K562 (cell line): Measurements from ENCODE around the gene KLHL18. TPM values are rescaled to one million over a fixed set of nuclear protein-coding genes. Genes with fewer than 3 reads are reported as not detected.
A peak's percentile ranks its signal among the peaks of the same experiment; 100 is the strongest.

Experiments
- BRD4 ChIP-seq: fragments of 200-600 bp; sonication (generic); IDR thresholded peaks from 2 replicates; pipeline ENCODE4 v1.6.1; 2017; ENCODE audit warnings: inconsistent platforms
- CCAR2 ChIP-seq: fragments of 200-400 bp; formaldehyde crosslinking; IDR thresholded peaks from 2 replicates; pipeline ENCODE4 v1.6.1; 2017; ENCODE audit warnings: mild to moderate bottlenecking, low read depth, low read length
- CEBPB ChIP-seq: fragments of 450-650 bp; IDR thresholded peaks from 2 replicates; pipeline ENCODE4 v1.6.1; 2016; ENCODE audit warnings: missing genetic modification characterization, missing compliant biosample characterization
- CEBPZ ChIP-seq: fragments of 150-350 bp; IDR thresholded peaks from 2 replicates; pipeline ENCODE4 v1.6.1; 2014; ENCODE audit warnings: low read depth, mild to moderate bottlenecking, low read length, borderline replicate concordance
- CTBP1 ChIP-seq: fragments of 450-650 bp; IDR thresholded peaks from 2 replicates; pipeline ENCODE4 v1.6.1; 2016; ENCODE audit warnings: borderline replicate concordance
- FOXP1 ChIP-seq: sonication (generic); formaldehyde crosslinking; IDR thresholded peaks from 2 replicates; pipeline ENCODE4 v1.8.0; 2022; ENCODE audit warnings: mild to moderate bottlenecking, missing genetic modification reagents
- ILF3 ChIP-seq: fragments of 450-650 bp; IDR thresholded peaks from 2 replicates; pipeline ENCODE4 v1.6.1; 2018; ENCODE audit warnings: antibody characterized with exemption, mild to moderate bottlenecking, moderate library complexity, borderline replicate concordance
- NFE2L1 ChIP-seq: fragments of 450-650 bp; IDR thresholded peaks from 2 replicates; pipeline ENCODE4 v1.6.1; 2016; ENCODE audit warnings: missing genetic modification characterization, low read depth, mild to moderate bottlenecking, missing compliant biosample characterization, moderate library complexity, borderline replicate concordance
- PATZ1 ChIP-seq: fragments of 250-450 bp; sonication (Bioruptor Pico); IDR thresholded peaks from 2 replicates; pipeline ENCODE4 v1.5.0; 2020; ENCODE audit warnings: mild to moderate bottlenecking, borderline replicate concordance
- PCBP2 ChIP-seq: fragments of 200-400 bp; formaldehyde crosslinking; IDR thresholded peaks from 2 replicates; pipeline ENCODE4 v1.6.1; 2018; ENCODE audit warnings: low read length, low read depth, mild to moderate bottlenecking, moderate library complexity; ENCODE audit not compliant: poor library complexity, severe bottlenecking
- PHB2 ChIP-seq: fragments of 450-650 bp; IDR thresholded peaks from 2 replicates; pipeline ENCODE4 v1.6.1; 2017; ENCODE audit warnings: low read depth
- POU5F1 ChIP-seq: fragments of 150-350 bp; IDR thresholded peaks from 2 replicates; pipeline ENCODE4 v1.6.1; 2014; ENCODE audit warnings: borderline replicate concordance, low read length, low read depth, mild to moderate bottlenecking; ENCODE audit not compliant: partially characterized antibody
- SMAD2 ChIP-seq: fragments of 150-350 bp; IDR thresholded peaks from 2 replicates; pipeline ENCODE4 v1.6.1; 2014; ENCODE audit warnings: low read depth, mild to moderate bottlenecking, low read length
- SRSF3 ChIP-seq: fragments of 200-400 bp; formaldehyde crosslinking; IDR thresholded peaks from 2 replicates; pipeline ENCODE4 v1.6.1; 2016; ENCODE audit warnings: mild to moderate bottlenecking, low read length, moderate library complexity; ENCODE audit not compliant: insufficient read depth
- TRIM25 ChIP-seq: fragments of 450-650 bp; IDR thresholded peaks from 2 replicates; pipeline ENCODE4 v1.7.0; 2016; ENCODE audit warnings: borderline replicate concordance
- ZC3H8 ChIP-seq: fragments of 450-650 bp; IDR thresholded peaks from 2 replicates; pipeline ENCODE4 v1.6.1; 2017
- ZNF134 ChIP-seq: fragments of 250-450 bp; sonication (Bioruptor Pico); conservative IDR thresholded peaks from 2 replicates; pipeline ENCODE4 v1.4.0; 2020
- ZNF395 ChIP-seq: fragments of 200-800 bp; sonication (Bioruptor generic); IDR thresholded peaks from 2 replicates; pipeline ENCODE4 v1.6.1; 2017; ENCODE audit warnings: missing genetic modification characterization, missing compliant biosample characterization
- polyA plus RNA-seq, 8 experiments: library from polyadenylated mRNA; depleted of rRNA in 4 of 8; stranded (reverse) in 5 of 8; unstranded in 3 of 8; fragments of >200 nt; fragmentation: Nextera tagmentation in 2 of 8; fragmentation: Illumina TruSeq in 1 of 8; extraction: Ambion mirVana in 2 of 8; extraction: Trizol in 1 of 8; gene quantifications; 2 replicates each; pipeline versions ENCODE4 v1.2.1 to v1.2.3, GENCODE V29; 2011 to 2014; ENCODE audit warnings: inconsistent platforms in 1 of 8, missing spikeins in 1 of 8
- total RNA-seq, 7 experiments: library from RNA; depleted of rRNA in 6 of 7; stranded (reverse); fragments of >200 nt in 6 of 7; fragmentation: Illumina TruSeq in 2 of 7; extraction: Trizol in 2 of 7; gene quantifications; 2 replicates each; pipeline versions ENCODE4 v1.2.1 to v1.2.3, GENCODE V29; 2011 to 2021; ENCODE audit warnings: low replicate concordance in 1 of 7

The KLHL18 gene
- total and polyA plus RNA-seq, 9 of the 15 experiments (the other 6 are each of a cell fraction or from before 2014, with no cell fraction given): 26.7 to 97.5 (median 48.7) TPM

DNA sequence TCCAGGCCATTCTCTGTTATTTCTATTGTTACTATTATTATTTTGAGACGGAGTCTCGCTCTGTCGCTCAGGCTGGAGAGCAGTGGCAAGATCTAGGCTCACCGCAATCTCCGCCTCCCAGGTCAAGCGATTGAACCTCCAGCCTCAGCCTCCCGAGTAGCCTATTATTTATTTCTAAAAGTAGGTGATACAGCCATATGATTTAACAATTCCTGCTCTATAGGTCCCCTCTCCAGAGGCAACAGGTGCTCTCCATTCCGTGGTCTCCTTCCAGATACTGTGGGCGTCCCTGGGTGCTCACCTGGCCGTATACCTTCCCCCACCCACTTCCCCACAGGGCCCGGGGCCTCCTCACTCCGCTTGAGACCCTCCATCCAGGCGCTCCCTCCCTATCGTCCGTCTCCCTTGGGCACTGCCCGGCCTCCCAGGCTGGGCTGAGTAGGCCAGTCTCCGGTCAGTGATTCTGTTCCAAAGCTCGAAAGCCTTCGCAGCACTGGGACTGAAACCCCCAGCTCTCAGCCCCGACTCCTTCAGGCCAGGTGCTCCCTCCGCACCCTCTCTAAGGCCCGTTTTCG, 97.4 kb downstream of the KLHL18 start (continued):
- no peak for TF ChIP-seq PHB2
- no peak for TF ChIP-seq CEBPB (tag)
- TF ChIP-seq CEBPZ: no peak
- peak; percentile 85; the same call in 1 of the 2 replicates for TF ChIP-seq FOXP1 (CRISPR knock-in tag)
- no peak for TF ChIP-seq ZC3H8
- no peak for TF ChIP-seq SMAD2
- no peak for TF ChIP-seq PATZ1 (CRISPR knock-in tag)
- TF ChIP-seq ZNF395 (CRISPR knock-in tag): no peak; the same call in 1 of the 2 replicates
- TF ChIP-seq ZNF134 (CRISPR knock-in tag): no peak
- no peak for TF ChIP-seq ILF3
- TF ChIP-seq BRD4: peak; percentile 87
- no peak for TF ChIP-seq NFE2L1
- no peak for TF ChIP-seq TRIM25
- TF ChIP-seq POU5F1: no peak
- no peak for TF ChIP-seq CCAR2
- no peak for TF ChIP-seq CTBP1
- no peak for TF ChIP-seq PCBP2
- peak; percentile 88; the same call in 1 of the 2 replicates for TF ChIP-seq SRSF3
